Parathyroid adenoma (tissue), 2 donors: ENCODE data around the gene ULK4.

Experiments used
- H2AFZ ChIP-seq: fragments of 300-600 bp; sonication (generic); one replicate; pipeline ENCODE4 v1.7.0; 2017; ENCODE audit warnings: antibody characterized with exemption, mild to moderate bottlenecking
- H3K27ac ChIP-seq: fragments of 300-600 bp; sonication (generic); one replicate; pipeline ENCODE4 v1.7.0; 2017
- H3K27me3 ChIP-seq: fragments of 300-600 bp; sonication (generic); one replicate; pipeline ENCODE4 v1.7.0; 2017; ENCODE audit warnings: low read length; ENCODE audit not compliant: control insufficient read depth, insufficient read depth
- H3K36me3 ChIP-seq: fragments of 300-600 bp; sonication (generic); one replicate; pipeline ENCODE4 v1.7.0; 2017; ENCODE audit warnings: low read length; ENCODE audit not compliant: control insufficient read depth, insufficient read depth
- H3K4me1 ChIP-seq: fragments of 300-600 bp; sonication (generic); one replicate; pipeline ENCODE4 v1.7.0; 2017; ENCODE audit warnings: control low read depth
- H3K4me2 ChIP-seq: fragments of 300-600 bp; sonication (generic); one replicate; pipeline ENCODE4 v1.7.0; 2017; ENCODE audit warnings: low read length
- H3K4me3 ChIP-seq: fragments of 300-600 bp; sonication (generic); one replicate; pipeline ENCODE4 v1.7.0; 2017; ENCODE audit warnings: low read depth, low read length
- H3K79me2 ChIP-seq: fragments of 300-600 bp; sonication (generic); one replicate; pipeline ENCODE4 v1.7.0; 2017; ENCODE audit warnings: control low read depth
- H3K9ac ChIP-seq: fragments of 300-600 bp; sonication (generic); one replicate; pipeline ENCODE4 v1.7.0; 2017; ENCODE audit warnings: mild to moderate bottlenecking
- H3K9me3 ChIP-seq: fragments of 300-600 bp; sonication (generic); one replicate; pipeline ENCODE4 v1.7.0; 2017; ENCODE audit warnings: low read length; ENCODE audit not compliant: control insufficient read depth
- CTCF ChIP-seq: fragments of 300-600 bp; sonication (generic); IDR thresholded peaks from one replicate; pipeline ENCODE4 v1.7.0; 2017; ENCODE audit warnings: antibody characterized with exemption, mild to moderate bottlenecking
- donor health status: primary hyperparathyroidism.

The ULK4 gene

GRCh38 chr3:41364736-41365135, 597.2 kb downstream of the ULK4 start:
- TF ChIP-seq CTCF = no peak
- H3K9ac ChIP-seq = no peak overlapping the region
- no peaks in the 10 kb centered on the region for H3K27me3 ChIP-seq
- no peak overlapping the region for H3K4me3 ChIP-seq
- peaks cover 3% of the 10 kb centered on the region for H3K79me2 ChIP-seq
- H3K4me2 ChIP-seq = no peak overlapping the region
- peaks cover 17% of the 10 kb centered on the region for H3K4me1 ChIP-seq
- H3K36me3 ChIP-seq = no peaks in the 10 kb centered on the region
- no peak overlapping the region for H2AFZ ChIP-seq
- H3K9me3 ChIP-seq = no peaks in the 10 kb centered on the region
- no peak overlapping the region for H3K27ac ChIP-seq

GRCh38 chr3:41363830-41364523, 597.9 kb downstream of the ULK4 start:
- Histone ChIP-seq H3K79me2 (peaks cover 3% of the 10 kb centered on the region), H3K9me3 (no peaks in the 10 kb centered on the region), H3K4me2 (no peak overlapping the region), H2AFZ (no peak overlapping the region), H3K4me3 (no peak overlapping the region), H3K4me1 (peaks cover 17% of the 10 kb centered on the region), H3K9ac (no peak overlapping the region), H3K27me3 (no peaks in the 10 kb centered on the region), H3K36me3 (no peaks in the 10 kb centered on the region), H3K27ac (no peak overlapping the region)
- TF ChIP-seq CTCF = no peak

- H3K36me3 ChIP-seq = no peaks in the 10 kb centered on the region
Observed at GRCh38 chr3:41362638-41363559, 599.0 kb downstream of the ULK4 start.

GRCh38 chr3:41357271-41357670, 604.6 kb downstream of the ULK4 start:
- no peaks in the 10 kb centered on the region for H3K27me3 ChIP-seq
- no peak overlapping the region for H3K4me3 ChIP-seq
- no peak overlapping the region for H3K27ac ChIP-seq
- no peaks in the 10 kb centered on the region for H3K36me3 ChIP-seq
- no peak overlapping the region for H3K9ac ChIP-seq
- TF ChIP-seq CTCF = no peak
- no peak overlapping the region for H2AFZ ChIP-seq
- peaks cover 8% of the 10 kb centered on the region for H3K4me1 ChIP-seq
- peaks cover 3% of the 10 kb centered on the region for H3K79me2 ChIP-seq
- H3K9me3 ChIP-seq = no peaks in the 10 kb centered on the region
- no peak overlapping the region for H3K4me2 ChIP-seq

More at GRCh38 chr3:41362638-41363559, 599.0 kb downstream of the ULK4 start:
- no peak overlapping the region for H3K9ac ChIP-seq
- no peak overlapping the region for H2AFZ ChIP-seq
- no peak overlapping the region for H3K4me3 ChIP-seq
- no peak overlapping the region for H3K4me2 ChIP-seq
- H3K4me1 ChIP-seq = peaks cover 17% of the 10 kb centered on the region
- TF ChIP-seq CTCF = no peak
- H3K9me3 ChIP-seq = no peaks in the 10 kb centered on the region
- no peak overlapping the region for H3K27ac ChIP-seq
- no peaks in the 10 kb centered on the region for H3K27me3 ChIP-seq
- H3K79me2 ChIP-seq = peaks cover 3% of the 10 kb centered on the region
